ENCODE measurements around the gene MAPKBP1. TPM values are rescaled to one million over a fixed set of nuclear protein-coding genes. Genes with fewer than 3 reads are reported as not detected.

MAPKBP1 gene
- total and polyA plus RNA-seq, 2 of the 4 experiments (the other 2 are of a cell fraction), result 12.5 to 15.3 TPM

DNA sequence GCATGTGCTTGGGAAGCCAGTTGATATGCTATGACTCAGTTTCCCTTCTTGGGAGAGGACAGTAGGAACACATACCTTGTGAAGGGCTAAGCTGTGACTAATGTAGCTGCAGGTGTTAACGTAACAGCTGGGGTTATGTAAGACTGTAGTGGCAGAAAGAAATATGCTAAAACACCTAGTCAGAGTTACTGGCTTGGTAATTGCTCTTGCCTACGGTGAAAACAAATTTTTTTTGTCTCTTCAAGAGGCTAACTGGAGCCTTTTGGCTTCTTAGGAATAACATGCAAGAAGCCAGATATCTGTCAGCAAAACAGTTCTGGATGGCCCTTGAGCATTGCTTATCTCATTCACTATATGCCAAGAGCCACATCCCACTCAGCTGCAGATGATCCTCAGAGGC, 1.4 kb downstream of the MAPKBP1 start:
- CTCF ChIA-PET, result no interaction called here
- H3K9ac ChIP-seq (ENCODE audit: low read depth, low read length), result peak overlapping the region; percentile 79; the same call in 1 of the 2 replicates
- 17% methylated on average over 1 of the region's 2 CpGs; no CpG with 5 or more reads in 1 of the 2 experiments for WGBS, 2 experiments (ENCODE audit: extremely low coverage in 2 of 2, insufficient read length in 1 of 2)

More for the DNA sequence above, 1.4 kb downstream of the MAPKBP1 start:
- Histone ChIP-seq H4K5ac (ENCODE audit: low read depth, low read length) (no peak overlapping the region), H3K27ac (ENCODE audit: insufficient read depth, low read length) (no peak overlapping the region), H4K20me1 (ENCODE audit: insufficient read depth, low read length) (peaks cover 37% of the 10 kb centered on the region), H3K14ac (replicated peaks; ENCODE audit: low read depth, low read length) (peak overlapping the region; percentile 87), H3K4ac (ENCODE audit: low read depth, low read length) (peak overlapping the region; percentile 91), H3K4me2 (ENCODE audit: low read depth, low read length) (peak overlapping the region; percentile 98), H4K8ac (ENCODE audit: low read depth in 2 of 2, low read length in 2 of 2) (0 out of 4 replicates have a peak overlapping the region, but pooled peaks of 1 of the 2 experiments have one; percentile 53), H3K18ac (ENCODE audit: low read depth, low read length) (no peak overlapping the region; the same call in 1 of the 2 replicates), H2AFZ (replicated peaks; ENCODE audit: low read length, poor library complexity) (no peak overlapping the region), H3K56ac (ENCODE audit: extremely low read depth, insufficient read depth, low read length) (no peak overlapping the region), H3K4me3 (ENCODE audit: insufficient read depth, low read depth, low read length) (peak overlapping the region; percentile 80), H2BK120ac (ENCODE audit: low read depth, low read length) (0 out of 2 replicates have a peak overlapping the region, but pooled peaks have one; percentile 22), H2AK9ac (replicated peaks; ENCODE audit: low read depth, low read length, poor library complexity) (peak overlapping the region; percentile 34), H3K23ac (ENCODE audit: low read depth, low read length) (peak overlapping the region; percentile 96), H2BK20ac (ENCODE audit: low read depth, low read length) (no peak overlapping the region), H2BK5ac (ENCODE audit: low read depth, low read length, poor library complexity, severe bottlenecking) (peak overlapping the region; percentile 78), H3K4me1 (ENCODE audit: control insufficient read depth, insufficient read depth, low read length) (peaks cover 21% of the 10 kb centered on the region), H2BK15ac (ENCODE audit: low read depth, low read length) (0 out of 3 replicates have a peak overlapping the region, but pooled peaks have one; percentile 13), H4K91ac (ENCODE audit: insufficient read depth, low read depth, low read length) (peak overlapping the region; percentile 70), H3K9me3 (ENCODE audit: control insufficient read depth, insufficient read depth, low read length) (no peaks in the 10 kb centered on the region), H3K27me3 (ENCODE audit: control insufficient read depth, insufficient read depth, low read length) (no peaks in the 10 kb centered on the region), H3K9me1 (ENCODE audit: insufficient read depth, low read length) (peaks cover 16% of the 10 kb centered on the region), H3K79me1 (ENCODE audit: low read depth in 1 of 2, low read length in 2 of 2) (peaks cover 18 to 64% of the 10 kb centered on the region in 2 experiments; a peak in 3 of 4 replicates), H3K36me3 (ENCODE audit: control insufficient read depth, insufficient read depth, low read length) (no peaks in the 10 kb centered on the region), H2AK5ac (ENCODE audit: low read depth, low read length) (peak overlapping the region; percentile 82)
- DNase-seq, result no peak
- intact Hi-C loops (cut with micrococcal nuclease), result loop anchor here (10.0 kb wide), 1 partner anchor 171 kb away; no protein-coding TSS in a partner anchor
- no peak for ATAC-seq (ENCODE audit: low read depth)
- TF ChIP-seq CHD1 (IDR thresholded peaks at IDR 0.05; ENCODE audit: low read depth, low read length) (no peak), BHLHE40 (IDR thresholded peaks at IDR 0.05; ENCODE audit: low read depth, low read length) (no peak), POLR2A (IDR thresholded peaks at IDR 0.05; ENCODE audit: low read depth, low read length) (no peak), MAFK (IDR thresholded peaks at IDR 0.05; ENCODE audit: low read depth, low read length) (no peak), CEBPB (IDR thresholded peaks at IDR 0.05; ENCODE audit: low read depth, low read length) (no peak), FOS (IDR thresholded peaks at IDR 0.05; ENCODE audit: low read depth, low read length) (no peak), RFX5 (IDR thresholded peaks at IDR 0.05; ENCODE audit: low read depth, low read length) (no peak), SMC3 (IDR thresholded peaks at IDR 0.05; ENCODE audit: low read depth, low read length) (no peak), NFE2L2 (IDR thresholded peaks at IDR 0.05; ENCODE audit: low read depth, low read length) (no peak), RAD21 (IDR thresholded peaks at IDR 0.05; ENCODE audit: low read length) (no peak), MXI1 (IDR thresholded peaks at IDR 0.05; ENCODE audit: borderline replicate concordance, low read depth, low read length) (no peak), RCOR1 (IDR thresholded peaks at IDR 0.05; ENCODE audit: insufficient replicate concordance, low read length) (no peak), MAZ (IDR thresholded peaks at IDR 0.05; ENCODE audit: borderline replicate concordance, low read depth, low read length) (no peak)
- TF ChIP-seq, protein P1, sequence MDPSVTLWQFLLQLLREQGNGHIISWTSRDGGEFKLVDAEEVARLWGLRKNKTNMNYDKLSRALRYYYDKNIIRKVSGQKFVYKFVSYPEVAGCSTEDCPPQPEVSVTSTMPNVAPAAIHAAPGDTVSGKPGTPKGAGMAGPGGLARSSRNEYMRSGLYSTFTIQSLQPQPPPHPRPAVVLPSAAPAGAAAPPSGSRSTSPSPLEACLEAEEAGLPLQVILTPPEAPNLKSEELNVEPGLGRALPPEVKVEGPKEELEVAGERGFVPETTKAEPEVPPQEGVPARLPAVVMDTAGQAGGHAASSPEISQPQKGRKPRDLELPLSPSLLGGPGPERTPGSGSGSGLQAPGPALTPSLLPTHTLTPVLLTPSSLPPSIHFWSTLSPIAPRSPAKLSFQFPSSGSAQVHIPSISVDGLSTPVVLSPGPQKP (IDR thresholded peaks at IDR 0.05; ENCODE audit: borderline replicate concordance, low read depth, low read length), result no peak
- TF ChIP-seq, protein P2, sequence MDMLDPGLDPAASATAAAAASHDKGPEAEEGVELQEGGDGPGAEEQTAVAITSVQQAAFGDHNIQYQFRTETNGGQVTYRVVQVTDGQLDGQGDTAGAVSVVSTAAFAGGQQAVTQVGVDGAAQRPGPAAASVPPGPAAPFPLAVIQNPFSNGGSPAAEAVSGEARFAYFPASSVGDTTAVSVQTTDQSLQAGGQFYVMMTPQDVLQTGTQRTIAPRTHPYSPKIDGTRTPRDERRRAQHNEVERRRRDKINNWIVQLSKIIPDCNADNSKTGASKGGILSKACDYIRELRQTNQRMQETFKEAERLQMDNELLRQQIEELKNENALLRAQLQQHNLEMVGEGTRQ (IDR thresholded peaks at IDR 0.05; ENCODE audit: low read depth, low read length), result no peak
- TF ChIP-seq, protein P3, sequence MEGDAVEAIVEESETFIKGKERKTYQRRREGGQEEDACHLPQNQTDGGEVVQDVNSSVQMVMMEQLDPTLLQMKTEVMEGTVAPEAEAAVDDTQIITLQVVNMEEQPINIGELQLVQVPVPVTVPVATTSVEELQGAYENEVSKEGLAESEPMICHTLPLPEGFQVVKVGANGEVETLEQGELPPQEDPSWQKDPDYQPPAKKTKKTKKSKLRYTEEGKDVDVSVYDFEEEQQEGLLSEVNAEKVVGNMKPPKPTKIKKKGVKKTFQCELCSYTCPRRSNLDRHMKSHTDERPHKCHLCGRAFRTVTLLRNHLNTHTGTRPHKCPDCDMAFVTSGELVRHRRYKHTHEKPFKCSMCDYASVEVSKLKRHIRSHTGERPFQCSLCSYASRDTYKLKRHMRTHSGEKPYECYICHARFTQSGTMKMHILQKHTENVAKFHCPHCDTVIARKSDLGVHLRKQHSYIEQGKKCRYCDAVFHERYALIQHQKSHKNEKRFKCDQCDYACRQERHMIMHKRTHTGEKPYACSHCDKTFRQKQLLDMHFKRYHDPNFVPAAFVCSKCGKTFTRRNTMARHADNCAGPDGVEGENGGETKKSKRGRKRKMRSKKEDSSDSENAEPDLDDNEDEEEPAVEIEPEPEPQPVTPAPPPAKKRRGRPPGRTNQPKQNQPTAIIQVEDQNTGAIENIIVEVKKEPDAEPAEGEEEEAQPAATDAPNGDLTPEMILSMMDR (conservative IDR thresholded peaks at IDR 0.05; ENCODE audit: low read depth, low read length), result no peak
- dilution Hi-C loops (cut with HindIII; ENCODE audit: low sequenced_read_pairs, unreplicated experiment), result no loop called here
- POLR2A ChIA-PET (ENCODE audit: unreplicated experiment), result no interaction called here
- in situ Hi-C loops (cut with MboI; ENCODE audit: low sequenced_read_pairs), result no loop called here
- no TSS peak for BruUV-seq (replicated peaks)
